Measurements from ENCODE around the gene E4F1. TPM values are rescaled to one million over a fixed set of nuclear protein-coding genes. Genes with fewer than 3 reads are reported as not detected.

The E4F1 gene
- total RNA-seq, 1 donor from 2014 or later = 30.3 TPM

DNA sequence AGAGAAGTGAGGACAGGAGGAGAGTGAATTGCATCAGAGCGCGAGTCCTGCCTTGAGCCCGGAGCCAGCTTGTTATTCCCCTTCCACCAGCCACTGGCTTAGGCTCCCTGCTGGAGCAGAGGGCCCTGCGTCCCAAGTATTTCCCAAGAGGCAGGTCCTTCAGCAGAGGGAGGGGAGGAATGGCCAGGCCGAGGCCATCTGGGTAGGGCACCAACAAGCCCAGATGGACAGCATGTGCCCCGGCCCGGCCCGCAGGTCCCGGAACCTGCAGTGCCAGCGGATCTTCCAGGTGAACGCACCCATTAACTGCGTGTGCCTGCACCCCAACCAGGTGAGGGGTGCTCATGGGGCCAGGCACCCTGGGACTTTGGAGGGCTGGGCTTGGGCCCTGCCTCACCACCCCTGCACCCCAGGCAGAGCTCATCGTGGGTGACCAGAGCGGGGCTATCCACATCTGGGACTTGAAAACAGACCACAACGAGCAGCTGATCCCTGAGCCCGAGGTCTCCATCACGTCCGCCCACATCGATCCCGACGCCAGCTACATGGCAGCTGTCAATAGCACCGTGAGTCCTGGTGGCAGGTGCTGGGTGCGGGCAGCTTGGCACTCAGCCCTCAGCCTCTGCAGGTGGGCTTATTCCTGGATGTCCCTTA, 16.5 kb upstream of the E4F1 start:
- DNase-seq (ENCODE audit: low read depth, low spot score) = no peak

GRCh38 chr16:2207872-2208271, 15.5 kb upstream of the E4F1 start:
- DNase-seq (ENCODE audit: low read depth, low spot score) = no peak

- no peak for DNase-seq (ENCODE audit: low read depth, low spot score)
Observed at GRCh38 chr16:2208308-2208707, 15.1 kb upstream of the E4F1 start.

DNA sequence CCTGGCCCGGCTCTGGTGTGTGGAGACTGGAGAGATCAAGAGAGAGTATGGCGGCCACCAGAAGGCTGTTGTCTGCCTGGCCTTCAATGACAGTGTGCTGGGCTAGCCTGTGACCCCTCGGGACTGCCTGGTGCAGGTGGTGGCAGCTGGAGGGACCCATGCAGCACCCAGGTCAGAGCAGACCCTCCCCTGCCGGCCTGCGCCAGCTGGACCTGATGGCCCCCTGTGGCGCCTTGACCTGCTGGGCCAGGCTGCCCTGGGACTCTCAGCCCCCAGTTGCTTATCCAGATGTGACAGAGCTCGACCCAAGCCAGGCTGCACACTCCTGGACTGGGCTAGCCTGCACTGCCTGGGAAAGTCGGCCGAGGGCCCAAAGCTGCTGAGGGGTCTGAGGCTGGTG, 14.6 kb upstream of the E4F1 start:
- DNase-seq (ENCODE audit: low read depth, low spot score) = no peak

GRCh38 chr16:2209258-2210008, 14.0 kb upstream of the E4F1 start:
- no peak for DNase-seq (ENCODE audit: low read depth, low spot score)

- DNase-seq (ENCODE audit: low read depth, low spot score) = no peak
Observed at GRCh38 chr16:2210009-2210332, 13.4 kb upstream of the E4F1 start.

GRCh38 chr16:2210386-2211365, 12.7 kb upstream of the E4F1 start, which contains the start of gene BRICD5:
Gene BRICD5 (minus strand): TSS chr16:2210863. CDS start chr16:2210833, 30 bp downstream.
- DNase-seq (ENCODE audit: low read depth, low spot score) = no peak

- no peak for DNase-seq (ENCODE audit: low read depth, low spot score)
Observed at GRCh38 chr16:2211923-2212347, 11.5 kb upstream of the E4F1 start.

GRCh38 chr16:2212362-2213324, 10.7 kb upstream of the E4F1 start:
- no peak for DNase-seq (ENCODE audit: low read depth, low spot score)

DNA sequence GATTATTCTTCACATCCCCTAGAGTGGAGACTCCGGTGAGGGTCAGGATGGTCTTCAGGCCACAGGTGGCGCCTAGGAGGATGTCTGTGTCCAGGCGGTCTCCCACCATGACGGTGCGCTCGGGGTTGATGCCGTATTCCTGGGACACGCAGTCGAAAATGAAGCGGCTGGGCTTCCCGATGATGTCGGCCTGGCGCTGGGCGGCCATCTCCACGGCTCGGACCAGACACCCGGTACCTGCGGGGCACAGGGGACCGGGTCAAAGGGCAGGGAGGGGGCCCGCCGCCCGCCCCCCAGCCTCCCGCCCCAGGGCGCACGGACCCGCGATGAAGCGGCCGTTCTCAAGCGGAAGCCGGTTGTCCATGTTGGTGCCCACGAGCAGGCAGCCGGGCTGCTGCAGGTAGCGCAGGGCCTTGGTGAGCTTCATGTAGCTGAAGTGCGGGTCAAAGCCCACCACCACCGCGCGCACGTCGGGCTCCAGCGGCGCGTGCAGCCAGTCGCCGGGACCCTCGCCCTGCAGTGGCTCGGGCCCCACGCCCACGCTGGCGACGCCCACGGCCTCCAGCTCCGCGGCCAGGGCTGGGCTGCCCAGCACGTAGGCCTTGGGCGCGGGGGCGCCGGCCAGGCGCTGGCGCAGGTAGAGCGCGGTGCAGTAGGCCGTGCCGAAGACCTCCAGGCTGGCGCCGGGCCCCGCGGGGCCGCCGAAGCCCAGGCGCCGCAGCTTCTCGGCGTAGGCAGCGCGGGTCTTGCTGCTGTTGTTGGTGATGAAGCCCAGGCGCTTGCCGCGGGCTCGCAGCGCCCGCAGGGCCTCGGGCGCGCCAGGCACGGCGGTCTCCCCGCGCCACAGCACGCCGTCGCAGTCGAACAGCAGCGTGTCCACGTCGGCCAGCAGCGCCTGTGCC, 9.3 kb upstream of the E4F1 start:
- DNase-seq (ENCODE audit: low read depth, low spot score) = no peak

- DNase-seq (ENCODE audit: low read depth, low spot score) = no peak
Observed at GRCh38 chr16:2214719-2214968, 8.7 kb upstream of the E4F1 start, which contains the start of gene PGP. Gene PGP (minus strand): TSS chr16:2214840. CDS start chr16:2214777, 63 bp downstream.

GRCh38 chr16:2216330-2216729, 7.1 kb upstream of the E4F1 start:
- no peak for DNase-seq (ENCODE audit: low read depth, low spot score)

- no peak for DNase-seq (ENCODE audit: low read depth, low spot score)
Observed at GRCh38 chr16:2223942-2224486, 623 bp downstream of the E4F1 start.

- DNase-seq (ENCODE audit: low read depth, low spot score) = no peak
Observed at GRCh38 chr16:2226245-2226793, 2.9 kb downstream of the E4F1 start.

DNA sequence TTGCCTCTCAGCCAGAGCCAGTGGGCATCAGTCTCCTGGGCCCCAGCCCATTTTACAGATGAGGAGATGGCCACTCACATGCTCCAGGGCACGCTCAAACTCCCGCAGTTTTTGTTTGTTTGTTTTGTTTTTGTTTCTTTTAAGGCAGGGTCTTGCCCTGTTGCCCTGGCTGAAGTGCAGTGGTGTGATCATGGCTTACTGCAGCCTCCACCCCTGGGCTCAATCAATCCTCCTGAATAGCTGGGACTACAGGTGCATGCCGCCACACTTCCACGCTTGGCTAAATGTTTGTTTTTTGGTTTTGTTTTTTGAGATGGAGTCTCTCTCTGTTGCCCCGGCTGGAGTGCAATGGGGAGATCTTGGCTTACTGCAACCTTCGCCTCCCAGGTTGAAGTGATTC, 3.5 kb downstream of the E4F1 start:
- DNase-seq (ENCODE audit: low read depth, low spot score) = no peak

DNA sequence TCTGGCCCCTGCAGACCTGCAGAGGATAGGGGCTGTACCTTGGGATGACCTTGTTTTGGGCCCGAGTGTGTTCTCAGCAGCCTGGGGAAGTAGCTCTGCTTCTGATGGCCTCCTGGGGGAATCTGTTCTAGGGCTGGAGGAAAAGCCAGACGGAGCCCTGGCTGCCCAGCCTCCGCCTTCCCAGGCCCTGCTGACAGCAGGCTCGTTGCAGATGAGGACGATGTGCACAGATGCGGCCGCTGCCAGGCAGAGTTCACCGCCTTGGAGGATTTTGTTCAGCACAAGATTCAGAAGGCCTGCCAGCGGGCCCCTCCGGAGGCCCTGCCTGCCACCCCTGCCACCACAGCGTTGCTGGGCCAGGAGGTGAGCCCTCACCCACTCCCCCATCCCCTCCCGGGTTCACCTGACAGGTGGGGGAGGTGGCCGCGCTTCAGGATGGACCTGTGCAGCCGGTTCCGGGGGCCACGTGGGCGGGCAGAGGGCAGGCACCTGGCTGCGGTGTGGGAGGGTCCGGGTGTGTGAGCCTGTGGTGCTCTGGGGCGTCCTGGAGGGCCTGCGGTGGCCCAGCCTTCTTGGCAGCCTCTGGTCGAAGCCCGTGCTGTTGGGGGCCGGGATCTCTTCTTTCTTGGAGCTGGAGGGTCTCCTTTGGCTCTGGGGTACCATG, 4.9 kb downstream of the E4F1 start:
- DNase-seq (ENCODE audit: low read depth, low spot score) = no peak

DNA sequence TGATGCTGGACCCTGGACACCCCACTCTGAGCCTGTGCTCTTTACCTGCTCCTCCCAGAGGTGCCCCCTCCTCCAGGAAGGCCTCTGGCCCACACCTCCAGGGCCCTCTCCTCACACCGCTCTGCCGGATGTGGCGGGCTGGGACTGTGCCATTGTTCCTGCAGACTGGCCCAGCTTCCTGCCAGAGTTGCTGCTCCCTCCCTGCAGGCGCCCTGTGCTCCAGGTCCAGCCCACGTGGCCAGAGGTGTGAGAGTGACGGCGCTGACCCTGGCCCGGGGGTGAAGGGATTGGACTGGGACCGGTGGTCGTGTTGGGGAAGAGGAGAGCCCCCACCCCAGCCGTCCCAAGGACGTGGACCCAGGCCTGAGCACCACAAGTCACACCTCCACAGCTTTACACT, 5.7 kb downstream of the E4F1 start:
- DNase-seq (ENCODE audit: low read depth, low spot score) = no peak

DNA sequence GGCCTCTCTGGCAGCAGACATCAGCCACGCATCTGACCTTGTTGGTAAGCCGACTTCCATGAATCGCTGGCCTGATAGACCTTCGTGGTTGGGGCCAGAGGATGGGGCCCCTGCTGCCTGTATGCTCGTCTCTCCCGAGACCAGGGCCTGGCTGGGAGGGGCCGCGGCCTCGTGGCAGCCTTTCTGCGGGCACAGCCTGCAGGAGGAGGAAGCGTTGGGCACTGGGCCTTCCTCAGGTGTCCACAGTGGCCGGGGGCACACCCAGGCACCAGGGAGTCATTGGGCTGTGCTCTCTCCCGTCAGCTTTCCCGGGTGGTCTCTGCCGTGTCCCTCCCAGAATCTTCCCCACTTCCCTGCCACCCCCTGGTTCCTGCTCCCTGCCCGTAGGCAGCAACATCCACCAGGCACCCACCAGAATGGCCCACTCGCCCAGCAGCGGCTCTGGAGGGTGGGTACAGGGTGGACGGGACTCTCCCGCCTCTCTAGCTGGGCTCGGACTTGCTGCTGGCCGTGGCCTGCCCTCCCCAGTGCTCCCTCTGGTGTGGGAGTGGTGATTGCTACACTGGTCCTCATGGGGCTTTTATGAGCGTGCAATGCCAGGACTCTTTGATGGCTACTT, 6.3 kb downstream of the E4F1 start:
- no peak for DNase-seq (ENCODE audit: low read depth, low spot score)
